Endothelial cell of umbilical vein (primary cell): ENCODE data around the gene KANSL1. TPM values are rescaled to one million over a fixed set of nuclear protein-coding genes. Genes with fewer than 3 reads are reported as not detected.

ENCODE experiments used
- BruUV-seq: library from RNA; stranded (reverse); fragments of 400-500 nt; replicated peaks from 2 replicates; lab custom pipeline; 2021; lab: Mats Ljungman, UMichigan
- CTCF ChIA-PET: fragments of 300-600, 350-600 bp; sonication (Branson Sonifier 250); formaldehyde crosslinking; loops from one replicate; lab custom pipeline; 2021; ENCODE audit warnings: antibody characterized with exemption, inconsistent platforms; lab: Charles Lee
- POLR2A ChIA-PET: fragments of 300-600, 350-600 bp; sonication (Branson Sonifier 250); formaldehyde crosslinking; loops from one replicate; lab custom pipeline; 2021; ENCODE audit warnings: antibody characterized with exemption, inconsistent platforms; lab: Charles Lee
- DNase-seq: peaks from one replicate; pipeline ENCODE4 v3.0.0-alpha.2; 2011; ENCODE audit warnings: low read depth, low spot score
- FAIRE-seq: peaks from 2 replicates; lab custom pipeline; 2011; peaks lifted over from hg19 to GRCh38; lab: Jason Lieb, UNC
- H2AFZ ChIP-seq: 2 replicates; pipeline ENCODE4 v1.6.0; 2012; ENCODE audit warnings: low read depth, low read length, control low read depth, inconsistent platforms
- H3K27ac ChIP-seq: 2 replicates; pipeline ENCODE4 v1.5.1; 2011; ENCODE audit warnings: low read depth, mild to moderate bottlenecking, control low read depth, low read length, moderate library complexity; ENCODE audit not compliant: insufficient read depth
- H3K27me3 ChIP-seq, 2 experiments: 2 replicates each; pipeline versions ENCODE4 v1.6.0 to v1.6.1; 2011; ENCODE audit warnings: low read length in 2 of 2, mixed read lengths in 1 of 2; ENCODE audit not compliant: control insufficient read depth in 2 of 2, insufficient read depth in 2 of 2
- H3K36me3 ChIP-seq, 2 experiments: 2 replicates in 1 of 2; 3 replicates in 1 of 2; pipeline ENCODE4 v1.5.1; 2011; ENCODE audit warnings: low read length in 2 of 2, mild to moderate bottlenecking in 1 of 2, moderate library complexity in 1 of 2; ENCODE audit not compliant: control insufficient read depth in 2 of 2, insufficient read depth in 2 of 2; ENCODE audit errors: extremely low read depth in 1 of 2
- H3K4me1 ChIP-seq: 3 replicates; pipeline ENCODE4 v1.5.1; 2011; ENCODE audit warnings: mild to moderate bottlenecking, low read length; ENCODE audit not compliant: control insufficient read depth, insufficient read depth; ENCODE audit errors: extremely low read depth
- H3K4me2 ChIP-seq: 2 replicates; pipeline ENCODE4 v1.6.1; 2011; ENCODE audit warnings: low read length, control low read depth, mixed read lengths; ENCODE audit not compliant: insufficient read depth
- H3K4me3 ChIP-seq, 3 experiments: fragments of 200-600 bp in 1 of 3; sonication (generic), shearing (Covaris generic) in 1 of 3; replicated peaks in 1 of 3; 2 replicates each; pipeline ENCODE4 v1.5.1; 2011 to 2016; ENCODE audit warnings: control low read depth in 3 of 3, low read length in 3 of 3, mild to moderate bottlenecking in 2 of 3, inconsistent platforms in 1 of 3, low read depth in 1 of 3, moderate library complexity in 1 of 3; ENCODE audit not compliant: insufficient read depth in 1 of 3
- H3K79me2 ChIP-seq: 2 replicates; pipeline ENCODE4 v1.6.0; 2012; ENCODE audit warnings: low read length, inconsistent platforms; ENCODE audit not compliant: control insufficient read depth, insufficient read depth
- H3K9ac ChIP-seq: replicated peaks from 2 replicates; pipeline ENCODE3; 2011; ENCODE audit warnings: low read length, control low read depth; ENCODE audit not compliant: insufficient read depth; ENCODE audit errors: extremely low read depth
- H3K9me1 ChIP-seq: replicated peaks from 3 replicates; pipeline ENCODE4 v1.6.0; 2011; ENCODE audit warnings: mild to moderate bottlenecking, low read length; ENCODE audit not compliant: control insufficient read depth, insufficient read depth; ENCODE audit errors: extremely low read depth
- H3K9me3 ChIP-seq: replicated peaks from 2 replicates; pipeline ENCODE4 v1.5.1; 2012; ENCODE audit warnings: low read length, inconsistent platforms; ENCODE audit not compliant: control insufficient read depth, insufficient read depth
- H4K20me1 ChIP-seq: replicated peaks from 2 replicates; pipeline ENCODE3; 2011; ENCODE audit warnings: mild to moderate bottlenecking, low read length; ENCODE audit not compliant: control insufficient read depth, insufficient read depth; ENCODE audit errors: extremely low read depth
- EZH2 ChIP-seq: IDR thresholded peaks from 2 replicates; pipeline ENCODE4 v1.6.1; 2012; ENCODE audit warnings: borderline replicate concordance, low read depth, mild to moderate bottlenecking, moderate library complexity, low read length, inconsistent platforms; ENCODE audit not compliant: severe bottlenecking
- FOS ChIP-seq: IDR thresholded peaks from 2 replicates; pipeline ENCODE4 v1.6.1; 2011; ENCODE audit warnings: mild to moderate bottlenecking, low read length, moderate library complexity, borderline replicate concordance; ENCODE audit not compliant: insufficient read depth
- GATA2 ChIP-seq: IDR thresholded peaks from 2 replicates; pipeline ENCODE4 v1.7.0; 2011; ENCODE audit warnings: low read depth, mild to moderate bottlenecking, moderate library complexity, mixed read lengths, low read length; ENCODE audit not compliant: insufficient read length, insufficient read depth
- JUN ChIP-seq: IDR thresholded peaks from 2 replicates; pipeline ENCODE4 v1.6.1; 2011; ENCODE audit warnings: borderline replicate concordance, low read depth; ENCODE audit not compliant: insufficient read length, insufficient read depth
- MYC ChIP-seq: IDR thresholded peaks from one replicate; pipeline ENCODE4 v1.6.1; 2011; ENCODE audit warnings: mild to moderate bottlenecking, low read depth, low read length
- POLR2A ChIP-seq: IDR thresholded peaks from 2 replicates; pipeline ENCODE4 v1.6.1; 2012; ENCODE audit warnings: low read depth, mild to moderate bottlenecking, control low read depth, low read length
- POLR2AphosphoS5 ChIP-seq: IDR thresholded peaks from 2 replicates; pipeline ENCODE4 v1.6.1; 2012; ENCODE audit warnings: low read depth, mild to moderate bottlenecking, control low read depth, low read length, moderate library complexity; ENCODE audit not compliant: insufficient read depth
- dilution Hi-C: fragments of 300-500 bp; cut with MboI; formaldehyde crosslinking; loops from one replicate; pipeline ENCODE4 v1.15.0; 2019; ENCODE audit warnings: low sequenced_read_pairs; ENCODE audit not compliant: extremely low pct_ligation_motif_present
- intact Hi-C: fragments of 100-400 bp; cut with micrococcal nuclease; formaldehyde crosslinking; loops from one replicate; pipeline ENCODE4 v1.10.0; 2022
- polyA plus RNA-seq, 4 experiments: library from polyadenylated mRNA; depleted of rRNA in 3 of 4; stranded (reverse) in 3 of 4; unstranded in 1 of 4; fragments of >200 nt; gene quantifications; 2 replicates each; pipeline versions ENCODE4 v1.2.1 to v1.2.3, GENCODE V29; 2011 to 2012; ENCODE audit warnings: missing spikeins in 1 of 4
- total RNA-seq: library from RNA; stranded (reverse); gene quantifications from 2 replicates; pipeline ENCODE4 v1.2.3, GENCODE V29; 2021
- TF ChIP-seq, protein P1 (sequence below), 2 donors: IDR thresholded peaks; 1 replicate in 1 of 2; 2 replicates in 1 of 2; pipeline ENCODE4 v1.5.1; 2011; ENCODE audit warnings: low read length in 2 of 2, mild to moderate bottlenecking in 2 of 2, moderate library complexity in 2 of 2, control low read depth in 1 of 2, inconsistent platforms in 1 of 2, low read depth in 1 of 2; ENCODE audit not compliant: insufficient read depth in 1 of 2; ENCODE audit errors: extremely low read depth in 1 of 2
- TF ChIP-seq, protein P2 (sequence below): IDR thresholded peaks from 2 replicates; pipeline ENCODE4 v1.6.1; 2011; ENCODE audit not compliant: insufficient read depth, insufficient read length

Gene KANSL1
- total and polyA plus RNA-seq, 2 donors (not counting 3 experiments of a cell fraction or from before 2014, with no cell fraction given), result 29.1 to 74.0 TPM

- ChIA-PET POLR2A (no interaction called here), CTCF (interaction anchor here (1.3 kb wide), 1 partner anchor 90 kb away, joined by 3 read pairs; no protein-coding TSS in a partner anchor)
- Histone ChIP-seq H3K27ac (no peak overlapping the region), H3K9ac (no peak overlapping the region), H3K79me2 (peaks cover 96% of the 10 kb centered on the region), H4K20me1 (peaks cover 69% of the 10 kb centered on the region), H2AFZ (no peak overlapping the region), H3K9me1 (peaks cover 1% of the 10 kb centered on the region), H3K36me3 (no peaks in the 10 kb centered on the region), H3K4me3 (no peak overlapping the region), H3K27me3 (no peaks in the 10 kb centered on the region), H3K4me1 (peaks cover 5% of the 10 kb centered on the region), H3K4me2 (no peak overlapping the region), H3K9me3 (no peaks in the 10 kb centered on the region)
- intact Hi-C loops, result no loop called here
- no TSS peak for BruUV-seq
- dilution Hi-C loops, result no loop called here
- no peak for DNase-seq
- FAIRE-seq, result no peak
- no peak for TF ChIP-seq POLR2AphosphoS5
- no peak for TF ChIP-seq FOS
- no peak for TF ChIP-seq GATA2
- TF ChIP-seq, protein P1, sequence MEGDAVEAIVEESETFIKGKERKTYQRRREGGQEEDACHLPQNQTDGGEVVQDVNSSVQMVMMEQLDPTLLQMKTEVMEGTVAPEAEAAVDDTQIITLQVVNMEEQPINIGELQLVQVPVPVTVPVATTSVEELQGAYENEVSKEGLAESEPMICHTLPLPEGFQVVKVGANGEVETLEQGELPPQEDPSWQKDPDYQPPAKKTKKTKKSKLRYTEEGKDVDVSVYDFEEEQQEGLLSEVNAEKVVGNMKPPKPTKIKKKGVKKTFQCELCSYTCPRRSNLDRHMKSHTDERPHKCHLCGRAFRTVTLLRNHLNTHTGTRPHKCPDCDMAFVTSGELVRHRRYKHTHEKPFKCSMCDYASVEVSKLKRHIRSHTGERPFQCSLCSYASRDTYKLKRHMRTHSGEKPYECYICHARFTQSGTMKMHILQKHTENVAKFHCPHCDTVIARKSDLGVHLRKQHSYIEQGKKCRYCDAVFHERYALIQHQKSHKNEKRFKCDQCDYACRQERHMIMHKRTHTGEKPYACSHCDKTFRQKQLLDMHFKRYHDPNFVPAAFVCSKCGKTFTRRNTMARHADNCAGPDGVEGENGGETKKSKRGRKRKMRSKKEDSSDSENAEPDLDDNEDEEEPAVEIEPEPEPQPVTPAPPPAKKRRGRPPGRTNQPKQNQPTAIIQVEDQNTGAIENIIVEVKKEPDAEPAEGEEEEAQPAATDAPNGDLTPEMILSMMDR (IDR thresholded peaks at IDR 0.05; ENCODE audit: extremely low read depth in 1 of 2, insufficient read depth in 1 of 2, low read depth in 1 of 2, low read length in 2 of 2), result no peak
- TF ChIP-seq POLR2A, result no peak
- TF ChIP-seq JUN, result no peak
- TF ChIP-seq, protein P2, sequence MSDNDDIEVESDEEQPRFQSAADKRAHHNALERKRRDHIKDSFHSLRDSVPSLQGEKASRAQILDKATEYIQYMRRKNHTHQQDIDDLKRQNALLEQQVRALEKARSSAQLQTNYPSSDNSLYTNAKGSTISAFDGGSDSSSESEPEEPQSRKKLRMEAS, result no peak
- no peak for TF ChIP-seq EZH2
- no peak for TF ChIP-seq MYC
Measured at GRCh38 chr17:46122486-46122871, 70.8 kb downstream of the KANSL1 start.
